Lung (tissue), 12 donors: ENCODE results near the gene CHST9. TPM values are rescaled to one million over a fixed set of nuclear protein-coding genes. Genes with fewer than 3 reads are reported as not detected.

Experiments
- ATAC-seq: fragments of 200-7000 bp; cut with Tn5 transposase; one replicate; pipeline ENCODE4 v1.9.1; 2020; ENCODE audit warnings: moderate number of reproducible peaks; ENCODE audit not compliant: insufficient read depth, low FRiP score
- DNase-seq, 3 donors: peaks; one replicate each; pipeline ENCODE4 v3.0.0-alpha.2; 2013 to 2017
- H3K27ac ChIP-seq, 2 donors: one replicate each; pipeline ENCODE4 v1.5.1; 2013; ENCODE audit warnings: mild to moderate bottlenecking in 2 of 2, moderate library complexity in 2 of 2, control low read depth in 1 of 2, inconsistent platforms in 1 of 2, low read depth in 1 of 2, low read length in 1 of 2
- H3K27me3 ChIP-seq, 3 donors: one replicate each; pipeline ENCODE4 v1.5.1; 2013; ENCODE audit warnings: low read length in 2 of 3; ENCODE audit not compliant: control insufficient read depth in 3 of 3, insufficient read depth in 3 of 3
- H3K36me3 ChIP-seq, 4 donors: one replicate each; pipeline ENCODE4 v1.5.1; 2013; ENCODE audit warnings: low read length in 4 of 4, mild to moderate bottlenecking in 1 of 4, moderate library complexity in 1 of 4; ENCODE audit not compliant: control insufficient read depth in 4 of 4, insufficient read depth in 4 of 4
- H3K4me1 ChIP-seq, 5 donors: one replicate each; pipeline ENCODE4 v1.5.1; 2013; ENCODE audit warnings: low read length in 5 of 5, mild to moderate bottlenecking in 2 of 5, moderate library complexity in 1 of 5; ENCODE audit not compliant: control insufficient read depth in 5 of 5, insufficient read depth in 5 of 5
- H3K4me3 ChIP-seq: one replicate; pipeline ENCODE4 v1.5.1; 2013; ENCODE audit warnings: mild to moderate bottlenecking, control low read depth, moderate library complexity
- H3K9ac ChIP-seq, 2 donors: one replicate each; pipeline ENCODE4 v1.5.1; 2013; ENCODE audit warnings: low read length in 2 of 2, control low read depth in 1 of 2; ENCODE audit not compliant: insufficient read depth in 1 of 2
- H3K9me3 ChIP-seq, 4 donors: one replicate each; pipeline ENCODE4 v1.5.1; 2013; ENCODE audit warnings: low read length in 3 of 4, mild to moderate bottlenecking in 1 of 4, moderate library complexity in 1 of 4; ENCODE audit not compliant: control insufficient read depth in 4 of 4, insufficient read depth in 3 of 4
- CTCF ChIP-seq: IDR thresholded peaks from 2 replicates; pipeline ENCODE4 v1.5.1; 2012; ENCODE audit warnings: mild to moderate bottlenecking; ENCODE audit errors: control extremely low read depth, extremely low read depth
- WGBS, 2 donors: extraction: QIAGEN DNeasy Blood & Tissue Kit; methylation state at CpG; one replicate each; pipeline ENCODE4 v1.1.7; 2013; 5-methylcytosine and 5-hydroxymethylcytosine counted together
- polyA plus RNA-seq, 2 donors: library from polyadenylated mRNA; stranded (reverse); fragments of 200-250 nt; gene quantifications; one replicate each; pipeline ENCODE4 v1.2.1, GENCODE V29; 2013
- total RNA-seq, 2 donors: library from RNA; depleted of rRNA in 1 of 2; stranded (reverse); fragments of >200 nt in 1 of 2; gene quantifications; one replicate each; pipeline ENCODE4 v1.2.1, GENCODE V29; 2014 to 2021
- donor health status: control.
- donor health status: control.
- donor health status: Bipolar disorder and iron deficiency.
- donor health status: healthy.
- donor health status: DM: yes; HTN: yes; CAD: no.

The CHST9 gene
- total and polyA plus RNA-seq, 4 donors, result 2.9 to 19.6 (median 9.8) TPM

GRCh38 chr18:26925313-26925712, 259.8 kb downstream of the CHST9 start:
- H3K9me3 ChIP-seq, result no peaks in the 10 kb centered on the region
- 69 to 78% methylated on average over 3 of the region's 3 CpGs for WGBS, 2 donors
- TF ChIP-seq CTCF, result no peak
- no peak for DNase-seq
- no peak overlapping the region for H3K4me3 ChIP-seq
- peaks cover 0 to 19% (median 8%) of the 10 kb centered on the region in 5 donors for H3K4me1 ChIP-seq
- ATAC-seq, result no peak
- no peaks in the 10 kb centered on the region for H3K36me3 ChIP-seq
- no peak overlapping the region for H3K9ac ChIP-seq
- no peak overlapping the region for H3K27ac ChIP-seq
- H3K27me3 ChIP-seq, result no peaks in the 10 kb centered on the region

GRCh38 chr18:26922313-26922712, 262.8 kb downstream of the CHST9 start:
- Histone ChIP-seq H3K9me3 (no peaks in the 10 kb centered on the region), H3K27ac (no peak overlapping the region), H3K4me3 (no peak overlapping the region), H3K9ac (no peak overlapping the region), H3K27me3 (no peaks in the 10 kb centered on the region), H3K36me3 (no peaks in the 10 kb centered on the region), H3K4me1 (peaks cover 0 to 26% (median 19%) of the 10 kb centered on the region in 5 donors)
- no peak for ATAC-seq
- TF ChIP-seq CTCF, result no peak
- no peak for DNase-seq

GRCh38 chr18:26920644-26921043, 264.5 kb downstream of the CHST9 start:
- no peaks in the 10 kb centered on the region for H3K9me3 ChIP-seq
- peaks cover 0 to 19% (median 14%) of the 10 kb centered on the region in 5 donors for H3K4me1 ChIP-seq
- no peaks in the 10 kb centered on the region for H3K27me3 ChIP-seq
- no peak overlapping the region for H3K9ac ChIP-seq
- DNase-seq (no peak), ATAC-seq (no peak)
- 35 to 63% methylated on average over 4 of the region's 4 CpGs for WGBS, 2 donors
- TF ChIP-seq CTCF, result no peak
- H3K36me3 ChIP-seq, result no peaks in the 10 kb centered on the region
- H3K27ac ChIP-seq, result no peak overlapping the region
- no peak overlapping the region for H3K4me3 ChIP-seq

- DNase-seq (peak; percentile 13 to 77 (median 64)), ATAC-seq (peak; percentile 21)
- Histone ChIP-seq H3K9me3 (no peaks in the 10 kb centered on the region), H3K4me1 (peaks cover 0 to 19% (median 10%) of the 10 kb centered on the region in 5 donors), H3K9ac (no peak overlapping the region), H3K27ac (no peak overlapping the region), H3K4me3 (no peak overlapping the region), H3K27me3 (no peaks in the 10 kb centered on the region), H3K36me3 (no peaks in the 10 kb centered on the region)
- 16 to 61% methylated on average over 1 of the region's 1 CpG for WGBS, 2 donors
- TF ChIP-seq CTCF, result no peak
Observed at GRCh38 chr18:26919627-26920026, 265.5 kb downstream of the CHST9 start.
